Mucosa of descending colon (tissue), 3 donors: Measurements from ENCODE around the gene PXDN. TPM values are rescaled to one million over a fixed set of nuclear protein-coding genes. Genes with fewer than 3 reads are reported as not detected.

Source experiments
- ATAC-seq: fragments of 200-7000 bp; cut with Tn5 transposase; one replicate; pipeline ENCODE4 v1.9.1; 2020; ENCODE audit warnings: mild to moderate bottlenecking, moderate library complexity
- DNase-seq, 3 donors: peaks; one replicate each; pipeline ENCODE4 v3.0.0-alpha.2; 2020
- H3K36me3 ChIP-seq: fragments of 200-600 bp; one replicate; pipeline ENCODE4 v1.8.0; 2021; ENCODE audit warnings: low read depth, mild to moderate bottlenecking
- H3K4me1 ChIP-seq: fragments of 200-600 bp; one replicate; pipeline ENCODE4 v1.8.0; 2021; ENCODE audit warnings: low read depth, mild to moderate bottlenecking
- H3K4me3 ChIP-seq: fragments of 200-600 bp; one replicate; pipeline ENCODE4 v1.8.0; 2021; ENCODE audit warnings: mild to moderate bottlenecking
- H3K9me3 ChIP-seq: fragments of 200-600 bp; one replicate; pipeline ENCODE4 v1.8.0; 2021; ENCODE audit warnings: mild to moderate bottlenecking
- intact Hi-C, 2 donors: fragments of 100-400 bp; cut with DNase I in 1 of 2; cut with micrococcal nuclease in 1 of 2; formaldehyde crosslinking; loops; one replicate each; pipeline versions ENCODE4 v1.11.0 to v1.11.1; 2022; cut with DNase I, micrococcal nuclease
- total RNA-seq, 3 donors: library from RNA; stranded (reverse); fragmentation: NEBNext Ultra II Directional in 2 of 3; extraction: Animal tissue kit (Norgen Biotek cat#: 25700) in 2 of 3; gene quantifications; one replicate each; pipeline versions ENCODE4 v1.2.1 to v1.2.4, GENCODE V29; 2021 to 2023
- TF ChIP-seq, protein P1 (sequence below): fragments of 200-600 bp; IDR thresholded peaks from one replicate; pipeline ENCODE4 v1.8.0; 2022; ENCODE audit warnings: antibody characterized with exemption, mild to moderate bottlenecking
- donor health status: DM: no; HTN: no; CAD: no; lungs with moderate emphysema.
- donor health status: DM: no; HTN: no; CAD: no.
- donor health status: DM: no; HTN: yes; CAD: no.

The PXDN gene
- total RNA-seq, 3 donors from 2014 or later, result 9.3 to 52.4 (median 11.9) TPM

DNA sequence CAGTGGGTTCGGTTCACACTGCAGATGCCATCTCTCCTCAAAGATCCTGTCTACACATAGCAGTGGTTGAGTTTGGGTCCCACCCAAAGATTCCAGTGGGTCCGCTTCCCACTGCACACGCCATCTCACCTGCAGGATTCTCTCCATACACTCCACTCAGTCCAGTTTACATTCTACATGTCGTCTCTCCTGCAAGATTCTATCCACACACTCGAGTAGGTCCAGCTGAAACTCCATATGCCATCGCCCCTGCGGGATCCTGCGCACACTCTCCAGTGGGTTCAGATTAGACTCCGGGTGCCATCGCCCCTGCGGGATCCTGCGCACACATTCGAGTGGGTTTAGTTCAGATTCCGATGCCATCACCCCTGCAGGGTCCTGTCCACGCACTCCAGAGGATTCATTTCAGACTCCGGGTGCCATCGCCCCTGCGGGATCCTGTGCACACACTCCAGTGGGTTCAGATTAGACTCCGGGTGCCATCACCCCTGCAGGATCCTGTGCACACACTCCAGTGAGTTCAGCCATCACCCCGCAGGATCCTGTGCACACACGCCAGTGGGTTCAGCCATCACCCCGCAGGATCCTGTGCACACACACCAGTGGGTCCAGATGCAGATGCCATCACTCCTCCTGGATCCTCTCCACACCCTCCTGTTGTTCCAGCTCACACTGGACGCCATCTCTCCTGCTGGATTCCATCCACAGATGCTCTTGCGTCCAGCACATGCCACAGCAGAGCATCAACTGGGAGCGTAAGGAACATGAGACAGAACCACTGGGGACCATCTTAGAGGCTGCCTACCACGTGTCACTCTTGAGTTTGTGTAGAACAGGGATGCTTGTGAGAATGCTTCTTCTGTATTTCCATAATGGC, 3.0 kb upstream of the PXDN start:
- H3K4me3 ChIP-seq, result no peak overlapping the region
- TF ChIP-seq, protein P1, sequence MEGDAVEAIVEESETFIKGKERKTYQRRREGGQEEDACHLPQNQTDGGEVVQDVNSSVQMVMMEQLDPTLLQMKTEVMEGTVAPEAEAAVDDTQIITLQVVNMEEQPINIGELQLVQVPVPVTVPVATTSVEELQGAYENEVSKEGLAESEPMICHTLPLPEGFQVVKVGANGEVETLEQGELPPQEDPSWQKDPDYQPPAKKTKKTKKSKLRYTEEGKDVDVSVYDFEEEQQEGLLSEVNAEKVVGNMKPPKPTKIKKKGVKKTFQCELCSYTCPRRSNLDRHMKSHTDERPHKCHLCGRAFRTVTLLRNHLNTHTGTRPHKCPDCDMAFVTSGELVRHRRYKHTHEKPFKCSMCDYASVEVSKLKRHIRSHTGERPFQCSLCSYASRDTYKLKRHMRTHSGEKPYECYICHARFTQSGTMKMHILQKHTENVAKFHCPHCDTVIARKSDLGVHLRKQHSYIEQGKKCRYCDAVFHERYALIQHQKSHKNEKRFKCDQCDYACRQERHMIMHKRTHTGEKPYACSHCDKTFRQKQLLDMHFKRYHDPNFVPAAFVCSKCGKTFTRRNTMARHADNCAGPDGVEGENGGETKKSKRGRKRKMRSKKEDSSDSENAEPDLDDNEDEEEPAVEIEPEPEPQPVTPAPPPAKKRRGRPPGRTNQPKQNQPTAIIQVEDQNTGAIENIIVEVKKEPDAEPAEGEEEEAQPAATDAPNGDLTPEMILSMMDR, result no peak
- no peak for ATAC-seq

DNA sequence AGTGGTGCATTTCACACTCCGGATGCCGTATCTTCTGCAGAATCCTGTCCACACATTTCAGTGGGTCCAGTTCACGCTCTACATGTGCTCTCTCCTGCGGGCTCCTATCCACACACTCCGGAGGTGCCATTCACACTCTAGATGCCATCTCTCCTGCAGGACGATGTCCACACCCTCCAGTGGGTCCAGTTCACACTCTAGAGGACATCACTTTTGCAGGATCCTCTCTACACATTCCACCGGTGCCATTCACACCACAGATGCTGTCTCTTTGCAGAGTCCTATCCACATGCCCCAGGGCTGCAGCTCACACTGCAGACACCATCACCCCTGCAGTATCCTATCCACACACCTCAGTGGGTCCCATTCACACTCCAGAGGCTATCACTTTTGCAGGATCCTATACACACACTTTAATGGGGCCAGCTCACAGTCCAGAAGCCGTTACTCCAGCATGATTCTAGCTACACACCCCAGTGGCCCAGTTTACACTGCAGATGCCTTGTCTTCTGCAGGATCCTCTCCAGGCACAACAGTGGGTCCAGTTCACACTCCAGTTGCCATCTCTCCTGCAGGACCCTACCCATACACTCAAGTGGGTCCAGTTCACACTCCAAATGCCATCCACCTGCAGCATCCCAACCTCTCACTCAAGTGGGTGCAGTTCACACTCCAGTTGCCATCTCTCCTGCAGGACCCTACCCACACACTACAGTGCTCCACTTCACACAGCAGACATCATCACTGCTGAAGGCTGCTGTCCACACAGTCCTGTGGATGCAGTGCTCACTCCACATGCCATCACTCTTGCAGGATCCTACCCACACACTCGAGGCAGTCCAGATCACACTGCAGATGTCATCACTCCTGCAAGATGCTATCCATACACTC, 2.1 kb upstream of the PXDN start:
- Histone ChIP-seq H3K36me3 (no peaks in the 10 kb centered on the region), H3K4me3 (no peak overlapping the region), H3K4me1 (peaks cover 5% of the 10 kb centered on the region), H3K9me3 (no peaks in the 10 kb centered on the region)
- TF ChIP-seq, protein P1, result no peak
- ATAC-seq (no peak), DNase-seq (peak in 2 of 3 donors; percentile 0 to 16)
- intact Hi-C loops, result loop anchor here in 1 of 2 donors (10.0 kb wide), 2 partner anchors 72 to 152 kb away; no protein-coding TSS in a partner anchor

More for the DNA sequence above, 3.0 kb upstream of the PXDN start:
- DNase-seq, result peak in 2 of 3 donors; percentile 0 to 13
- H3K4me1 ChIP-seq, result peaks cover 5% of the 10 kb centered on the region
- no peaks in the 10 kb centered on the region for H3K9me3 ChIP-seq
- no peaks in the 10 kb centered on the region for H3K36me3 ChIP-seq
- intact Hi-C loops, result loop anchor here in 1 of 2 donors (10.0 kb wide), 2 partner anchors 73 to 153 kb away; no protein-coding TSS in a partner anchor

DNA sequence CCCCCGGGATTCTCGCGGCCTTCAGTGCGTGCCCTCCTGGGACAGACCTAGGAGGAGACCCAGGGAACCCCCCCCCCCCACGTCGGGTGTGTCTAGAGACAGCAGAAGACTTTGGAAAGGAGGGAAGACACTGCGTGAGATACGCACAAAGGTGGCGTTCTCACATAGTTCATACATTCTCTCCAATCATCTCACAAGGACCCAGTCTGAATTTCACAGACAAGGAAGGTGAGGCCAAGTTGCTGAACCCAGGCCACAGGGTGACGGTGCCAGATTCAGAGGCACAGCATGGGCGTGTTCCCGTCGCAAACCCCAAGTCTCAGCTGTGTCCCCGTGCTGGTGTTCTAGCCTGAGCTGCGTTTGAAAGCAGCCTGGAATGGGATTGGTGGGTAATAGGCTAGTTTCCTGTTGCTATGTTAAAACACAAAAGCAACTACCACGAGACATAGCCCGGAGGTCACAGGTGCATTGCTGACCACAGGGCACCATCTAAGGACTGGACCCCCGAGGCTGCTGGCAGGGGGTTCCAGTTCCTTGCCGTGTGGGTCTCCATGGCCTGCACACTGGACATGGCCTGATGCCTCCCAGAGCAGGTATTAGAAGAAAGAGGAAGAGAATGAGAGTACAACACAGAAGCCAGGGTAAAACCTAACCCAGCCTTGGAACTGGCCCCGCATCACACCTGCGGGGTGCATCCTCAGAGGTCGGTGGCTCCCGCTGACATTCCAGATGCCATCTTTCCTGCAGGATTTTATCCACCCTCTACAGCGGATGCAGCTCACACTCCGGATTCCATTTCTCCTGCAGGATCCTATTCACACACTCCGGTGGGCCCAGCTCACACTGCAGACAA, 1.1 kb upstream of the PXDN start:
- TF ChIP-seq, protein P1, result no peak
- Histone ChIP-seq H3K4me3 (no peak overlapping the region), H3K9me3 (no peaks in the 10 kb centered on the region), H3K36me3 (no peaks in the 10 kb centered on the region), H3K4me1 (peaks cover 5% of the 10 kb centered on the region)
- intact Hi-C loops, result loop anchor here in 1 of 2 donors (10.0 kb wide), 2 partner anchors 71 to 151 kb away; no protein-coding TSS in a partner anchor
- DNase-seq, result peak in 2 of 3 donors; percentile 1 to 42
- ATAC-seq, result no peak

DNA sequence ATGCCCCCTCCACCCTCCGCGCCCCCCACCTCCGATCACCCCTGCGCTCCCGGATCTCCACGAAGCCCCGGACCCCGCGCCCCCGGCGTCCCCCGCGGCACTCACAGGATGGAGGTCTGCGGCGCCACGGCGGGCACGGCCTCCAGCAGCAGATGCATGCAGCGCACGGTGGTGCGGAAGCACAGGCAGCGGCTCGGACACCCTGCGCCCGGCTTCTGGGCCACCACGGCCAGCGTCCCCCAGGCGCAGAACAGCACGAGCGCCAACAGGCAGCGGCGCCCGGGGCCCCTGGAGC, 217 bp downstream of the PXDN start:
- intact Hi-C loops, result loop anchor here in 1 of 2 donors (10.0 kb wide), 2 partner anchors 69 to 149 kb away; no protein-coding TSS in a partner anchor
- H3K36me3 ChIP-seq, result no peaks in the 10 kb centered on the region
- peaks cover 5% of the 10 kb centered on the region for H3K4me1 ChIP-seq
- peak overlapping the region; percentile 9 for H3K4me3 ChIP-seq
- ATAC-seq, result peak; percentile 32
- DNase-seq, result peak in 1 of 3 donors; percentile 13
- H3K9me3 ChIP-seq, result no peaks in the 10 kb centered on the region
- TF ChIP-seq, protein P1, result no peak
